Adrenal gland (tissue), 5 donors: ENCODE data around the gene SFN.

ENCODE experiments used
- POLR2A ChIP-seq, 2 donors: fragments of 450-650 bp; IDR thresholded peaks; one replicate each; pipeline ENCODE4 v1.6.1; 2017; ENCODE audit warnings: antibody characterized with exemption in 2 of 2, mild to moderate bottlenecking in 2 of 2, moderate library complexity in 1 of 2
- TF ChIP-seq, protein P1 (sequence below), 6 experiments: fragments of 450-650 bp in 4 of 6; fragments of 200-600 bp in 2 of 6; sonication (generic) in 1 of 6; IDR thresholded peaks; 1 replicate in 5 of 6; 2 replicates in 1 of 6; pipeline versions ENCODE4 v1.5.1 to v1.8.0; 2016 to 2021; ENCODE audit warnings: antibody characterized with exemption in 6 of 6, mild to moderate bottlenecking in 2 of 6, moderate library complexity in 1 of 6
- donor health status: DM: no; HTN: no; CAD: no.

DNA sequence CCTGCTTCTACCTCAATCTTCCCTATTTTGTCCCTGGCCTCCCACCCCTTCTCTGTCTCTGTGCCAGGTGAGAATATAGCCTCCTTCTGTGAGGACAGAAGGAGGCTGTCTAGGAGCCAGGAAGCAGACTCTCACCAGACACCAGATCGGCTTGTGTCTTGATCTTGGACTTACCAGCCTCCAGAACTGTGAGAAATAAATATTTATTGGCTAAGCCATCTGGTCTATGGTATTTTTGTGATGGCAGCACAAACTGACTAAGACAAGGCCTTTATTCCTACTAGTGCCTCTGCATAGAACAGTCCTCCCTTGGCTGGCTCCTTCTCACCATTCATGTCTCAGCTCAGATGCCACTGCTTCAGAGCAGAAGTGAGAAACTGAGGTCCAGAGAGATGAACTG lies 25.3 kb downstream of the SFN start:
- TF ChIP-seq, protein P1, sequence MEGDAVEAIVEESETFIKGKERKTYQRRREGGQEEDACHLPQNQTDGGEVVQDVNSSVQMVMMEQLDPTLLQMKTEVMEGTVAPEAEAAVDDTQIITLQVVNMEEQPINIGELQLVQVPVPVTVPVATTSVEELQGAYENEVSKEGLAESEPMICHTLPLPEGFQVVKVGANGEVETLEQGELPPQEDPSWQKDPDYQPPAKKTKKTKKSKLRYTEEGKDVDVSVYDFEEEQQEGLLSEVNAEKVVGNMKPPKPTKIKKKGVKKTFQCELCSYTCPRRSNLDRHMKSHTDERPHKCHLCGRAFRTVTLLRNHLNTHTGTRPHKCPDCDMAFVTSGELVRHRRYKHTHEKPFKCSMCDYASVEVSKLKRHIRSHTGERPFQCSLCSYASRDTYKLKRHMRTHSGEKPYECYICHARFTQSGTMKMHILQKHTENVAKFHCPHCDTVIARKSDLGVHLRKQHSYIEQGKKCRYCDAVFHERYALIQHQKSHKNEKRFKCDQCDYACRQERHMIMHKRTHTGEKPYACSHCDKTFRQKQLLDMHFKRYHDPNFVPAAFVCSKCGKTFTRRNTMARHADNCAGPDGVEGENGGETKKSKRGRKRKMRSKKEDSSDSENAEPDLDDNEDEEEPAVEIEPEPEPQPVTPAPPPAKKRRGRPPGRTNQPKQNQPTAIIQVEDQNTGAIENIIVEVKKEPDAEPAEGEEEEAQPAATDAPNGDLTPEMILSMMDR (IDR thresholded peaks at IDR 0.05): no peak
- no peak for TF ChIP-seq POLR2A (IDR thresholded peaks at IDR 0.05)
